Amniotic stem cell (primary cell): ENCODE data around the gene ZNF787.
A peak's percentile ranks its signal among the peaks of the same experiment; 100 is the strongest.

ENCODE experiments used
- DNase-seq: peaks from one replicate; lab custom pipeline; 2025; lab: John Stamatoyannopoulos, UW

The ZNF787 gene

GRCh38 chr19:56142897-56143434, 21.9 kb upstream of the ZNF787 start:
- DNase-seq = no peak

GRCh38 chr19:56142087-56142787, 21.1 kb upstream of the ZNF787 start:
- no peak for DNase-seq

- DNase-seq = no peak
These were observed 20.4 kb upstream of the ZNF787 start for GRCh38 chr19:56141417-56141993.

GRCh38 chr19:56140583-56141416, 19.7 kb upstream of the ZNF787 start, which contains the start of gene ZNF444:
Gene ZNF444, plus strand, starts transcription at chr19:56141287. Its CDS starts 5,625 bp downstream, at chr19:56146912.
- DNase-seq = peak; percentile 99

GRCh38 chr19:56139847-56140582, 18.9 kb upstream of the ZNF787 start:
- no peak for DNase-seq

- no peak for DNase-seq
These were observed 17.0 kb upstream of the ZNF787 start for GRCh38 chr19:56138069-56138468.

- no peak for DNase-seq
These were observed 16.3 kb upstream of the ZNF787 start for GRCh38 chr19:56137405-56137804.

- DNase-seq = no peak
These were observed 15.3 kb upstream of the ZNF787 start for GRCh38 chr19:56136362-56136761.

GRCh38 chr19:56134654-56134921, 13.5 kb upstream of the ZNF787 start:
- no peak for DNase-seq

GRCh38 chr19:56133858-56134653, 13.0 kb upstream of the ZNF787 start:
- DNase-seq = no peak

GRCh38 chr19:56132316-56132822, 11.3 kb upstream of the ZNF787 start:
- no peak for DNase-seq

- DNase-seq = no peak
These were observed 10.6 kb upstream of the ZNF787 start for GRCh38 chr19:56131651-56132050.

GRCh38 chr19:56130006-56130405, 8.9 kb upstream of the ZNF787 start:
- no peak for DNase-seq

- no peak for DNase-seq
These were observed 6.1 kb upstream of the ZNF787 start for GRCh38 chr19:56126983-56127780.

- no peak for DNase-seq
These were observed 4.9 kb upstream of the ZNF787 start for GRCh38 chr19:56125806-56126590.

- no peak for DNase-seq
These were observed 3.5 kb upstream of the ZNF787 start for GRCh38 chr19:56124578-56124977.

GRCh38 chr19:56123266-56123891, 2.3 kb upstream of the ZNF787 start:
- DNase-seq = no peak

GRCh38 chr19:56120371-56121179, 520 bp downstream of the ZNF787 start:
- DNase-seq = peak; percentile 76
